Measurements from ENCODE around the gene TLCD3B.

TLCD3B gene

GRCh38 chr16:30030841-30031413 lies at the start of gene TLCD3B:
TSS of gene TLCD3B (minus strand) at chr16:30031271. CDS start at chr16:30030527, 744 bp downstream.
- no peak for DNase-seq (ENCODE audit: low read depth)

- no peak for DNase-seq (ENCODE audit: low read depth)
Measured at GRCh38 chr16:30079480-30079879, 48.4 kb upstream of the TLCD3B start.

- DNase-seq (ENCODE audit: low read depth), result no peak
Measured at GRCh38 chr16:30078744-30079143, 47.7 kb upstream of the TLCD3B start.

- DNase-seq (ENCODE audit: low read depth), result no peak
Measured at GRCh38 chr16:30077656-30078055, 46.6 kb upstream of the TLCD3B start.

- DNase-seq (ENCODE audit: low read depth), result no peak
Measured at GRCh38 chr16:30076276-30076791, 45.3 kb upstream of the TLCD3B start.

- peak; percentile 89 for DNase-seq (ENCODE audit: low read depth)
Measured at GRCh38 chr16:30075503-30076275, 44.6 kb upstream of the TLCD3B start, which contains the start of gene PPP4C. TSS of gene PPP4C (plus strand) at chr16:30075994. CDS start at chr16:30076378, 384 bp downstream.

GRCh38 chr16:30070490-30070889 lies 39.4 kb upstream of the TLCD3B start:
- no peak for DNase-seq (ENCODE audit: low read depth)

- no peak for DNase-seq (ENCODE audit: low read depth)
Measured at GRCh38 chr16:30069611-30070462, 38.8 kb upstream of the TLCD3B start.

GRCh38 chr16:30068750-30069610 lies 37.9 kb upstream of the TLCD3B start:
- peak; percentile 51 for DNase-seq (ENCODE audit: low read depth)

- no peak for DNase-seq (ENCODE audit: low read depth)
Measured at GRCh38 chr16:30068333-30068732, 37.3 kb upstream of the TLCD3B start.

GRCh38 chr16:30067584-30067916 lies 36.5 kb upstream of the TLCD3B start:
- no peak for DNase-seq (ENCODE audit: low read depth)

GRCh38 chr16:30066761-30067583 lies 35.9 kb upstream of the TLCD3B start:
- no peak for DNase-seq (ENCODE audit: low read depth)

GRCh38 chr16:30065943-30066760 lies 35.1 kb upstream of the TLCD3B start:
- DNase-seq (ENCODE audit: low read depth), result peak; percentile 31

GRCh38 chr16:30065102-30065942 lies 34.3 kb upstream of the TLCD3B start, which contains the start of gene ALDOA:
TSS of gene ALDOA (plus strand) at chr16:30065760. CDS start at chr16:30066898, 1,138 bp downstream.
- DNase-seq (ENCODE audit: low read depth), result peak; percentile 97

- DNase-seq (ENCODE audit: low read depth), result no peak
Measured at GRCh38 chr16:30064729-30065101, 33.6 kb upstream of the TLCD3B start.

GRCh38 chr16:30063893-30064728 lies 33.0 kb upstream of the TLCD3B start:
- DNase-seq (ENCODE audit: low read depth), result peak; percentile 65

- DNase-seq (ENCODE audit: low read depth), result no peak
Measured at GRCh38 chr16:30063278-30063892, 32.3 kb upstream of the TLCD3B start.

Data from activated T-cell treated with anti-CD3 and anti-CD28 coated beads for 48 hours (primary cell).